CD4-positive, alpha-beta T cell treated with Interleukin-12 subunit alpha and Interleukin-12 subunit beta, for 1 hour (primary cell): ENCODE measurements around the gene SLC12A3.

ENCODE experiments used
- DNase-seq: peaks from one replicate; pipeline ENCODE4 v3.0.0-alpha.2; 2020

The SLC12A3 gene

GRCh38 chr16:56946767-56947603 is 82.0 kb downstream of the SLC12A3 start:
- no peak for DNase-seq

- no peak for DNase-seq
Observed at GRCh38 chr16:56947604-56947995, 82.6 kb downstream of the SLC12A3 start.

GRCh38 chr16:56948234-56948633 is 83.2 kb downstream of the SLC12A3 start:
- no peak for DNase-seq

GRCh38 chr16:56950051-56950450 is 85.0 kb downstream of the SLC12A3 start:
- no peak for DNase-seq

GRCh38 chr16:56950455-56950854 is 85.4 kb downstream of the SLC12A3 start:
- no peak for DNase-seq

GRCh38 chr16:56950881-56951771 is 86.1 kb downstream of the SLC12A3 start:
- DNase-seq: peak; percentile 56

GRCh38 chr16:56953006-56953405 is 88.0 kb downstream of the SLC12A3 start:
- no peak for DNase-seq

GRCh38 chr16:56956076-56956475 is 91.1 kb downstream of the SLC12A3 start:
- no peak for DNase-seq

GRCh38 chr16:56956756-56957155 is 91.7 kb downstream of the SLC12A3 start:
- no peak for DNase-seq

GRCh38 chr16:56960681-56961281 is 95.8 kb downstream of the SLC12A3 start:
- no peak for DNase-seq

GRCh38 chr16:56961386-56961785 is 96.4 kb downstream of the SLC12A3 start:
- DNase-seq: no peak

GRCh38 chr16:56961851-56962281 is 96.9 kb downstream of the SLC12A3 start, which contains the start of gene CETP:
Gene CETP (plus strand): TSS chr16:56961950. CDS start chr16:56961980, 30 bp downstream.
- DNase-seq: no peak

- DNase-seq: peak; percentile 93
Observed at GRCh38 chr16:56964243-56965148, 99.5 kb downstream of the SLC12A3 start.
